ENCODE results near the gene PACSIN2.

Gene PACSIN2

GRCh38 chr22:42950281-42950680 is 64.7 kb downstream of the PACSIN2 start:
- no peak overlapping the region for H3K27ac ChIP-seq (ENCODE audit: low read depth, low read length)
- no peak overlapping the region for H3K9ac ChIP-seq (ENCODE audit: low read length in 5 of 5)
- H3K9me3 ChIP-seq (ENCODE audit: control insufficient read depth in 5 of 5, low read length in 5 of 5): no peaks in the 10 kb centered on the region
- H3K36me3 ChIP-seq (ENCODE audit: control insufficient read depth in 5 of 5, insufficient read depth in 5 of 5, low read length in 5 of 5): peaks cover 0 to 6% (median 0%) of the 10 kb centered on the region in 5 donors
- H3K4me1 ChIP-seq (ENCODE audit: control insufficient read depth in 5 of 5, insufficient read depth in 5 of 5, low read length in 5 of 5): peaks cover 0 to 44% (median 15%) of the 10 kb centered on the region in 5 donors
- H3K4me3 ChIP-seq (ENCODE audit: low read depth in 1 of 5, low read length in 5 of 5): no peak overlapping the region
- H3K27me3 ChIP-seq (ENCODE audit: control insufficient read depth in 5 of 5, insufficient read depth in 4 of 5, low read length in 5 of 5): no peaks in the 10 kb centered on the region

- peaks cover 0 to 6% (median 0%) of the 10 kb centered on the region in 5 donors for H3K36me3 ChIP-seq (ENCODE audit: control insufficient read depth in 5 of 5, insufficient read depth in 5 of 5, low read length in 5 of 5)
- H3K27ac ChIP-seq (ENCODE audit: low read depth, low read length): no peak overlapping the region
- peaks cover 0 to 45% (median 15%) of the 10 kb centered on the region in 5 donors for H3K4me1 ChIP-seq (ENCODE audit: control insufficient read depth in 5 of 5, insufficient read depth in 5 of 5, low read length in 5 of 5)
Measured at GRCh38 chr22:42949159-42949558, 65.8 kb downstream of the PACSIN2 start.

GRCh38 chr22:42948294-42948693 is 66.7 kb downstream of the PACSIN2 start:
- Histone ChIP-seq H3K9ac (ENCODE audit: low read length in 5 of 5) (no peak overlapping the region), H3K9me3 (ENCODE audit: control insufficient read depth in 5 of 5, low read length in 5 of 5) (no peaks in the 10 kb centered on the region), H3K27ac (ENCODE audit: low read depth, low read length) (no peak overlapping the region), H3K4me3 (ENCODE audit: low read depth in 1 of 5, low read length in 5 of 5) (no peak overlapping the region), H3K27me3 (ENCODE audit: control insufficient read depth in 5 of 5, insufficient read depth in 4 of 5, low read length in 5 of 5) (no peaks in the 10 kb centered on the region), H3K36me3 (ENCODE audit: control insufficient read depth in 5 of 5, insufficient read depth in 5 of 5, low read length in 5 of 5) (peaks cover 0 to 8% (median 0%) of the 10 kb centered on the region in 5 donors), H3K4me1 (ENCODE audit: control insufficient read depth in 5 of 5, insufficient read depth in 5 of 5, low read length in 5 of 5) (peaks cover 0 to 47% (median 15%) of the 10 kb centered on the region in 5 donors)

More at GRCh38 chr22:42949159-42949558, 65.8 kb downstream of the PACSIN2 start:
- Histone ChIP-seq H3K9ac (ENCODE audit: low read length in 5 of 5) (no peak overlapping the region), H3K4me3 (ENCODE audit: low read depth in 1 of 5, low read length in 5 of 5) (no peak overlapping the region), H3K9me3 (ENCODE audit: control insufficient read depth in 5 of 5, low read length in 5 of 5) (no peaks in the 10 kb centered on the region), H3K27me3 (ENCODE audit: control insufficient read depth in 5 of 5, insufficient read depth in 4 of 5, low read length in 5 of 5) (no peaks in the 10 kb centered on the region)

GRCh38 chr22:42947211-42947990 is 67.5 kb downstream of the PACSIN2 start:
- no peak overlapping the region for H3K27ac ChIP-seq (ENCODE audit: low read depth, low read length)
- no peaks in the 10 kb centered on the region for H3K27me3 ChIP-seq (ENCODE audit: control insufficient read depth in 5 of 5, insufficient read depth in 4 of 5, low read length in 5 of 5)
- no peaks in the 10 kb centered on the region for H3K9me3 ChIP-seq (ENCODE audit: control insufficient read depth in 5 of 5, low read length in 5 of 5)
- H3K4me3 ChIP-seq (ENCODE audit: low read depth in 1 of 5, low read length in 5 of 5): no peak overlapping the region
- H3K9ac ChIP-seq (ENCODE audit: low read length in 5 of 5): no peak overlapping the region
- peaks cover 0 to 49% (median 15%) of the 10 kb centered on the region in 5 donors for H3K4me1 ChIP-seq (ENCODE audit: control insufficient read depth in 5 of 5, insufficient read depth in 5 of 5, low read length in 5 of 5)
- peaks cover 0 to 8% (median 0%) of the 10 kb centered on the region in 5 donors for H3K36me3 ChIP-seq (ENCODE audit: control insufficient read depth in 5 of 5, insufficient read depth in 5 of 5, low read length in 5 of 5)

- Histone ChIP-seq H3K27me3 (ENCODE audit: control insufficient read depth in 5 of 5, insufficient read depth in 4 of 5, low read length in 5 of 5) (no peaks in the 10 kb centered on the region), H3K36me3 (ENCODE audit: control insufficient read depth in 5 of 5, insufficient read depth in 5 of 5, low read length in 5 of 5) (peaks cover 0 to 8% (median 0%) of the 10 kb centered on the region in 5 donors), H3K9me3 (ENCODE audit: control insufficient read depth in 5 of 5, low read length in 5 of 5) (no peaks in the 10 kb centered on the region), H3K27ac (ENCODE audit: low read depth, low read length) (no peak overlapping the region), H3K4me3 (ENCODE audit: low read depth in 1 of 5, low read length in 5 of 5) (no peak overlapping the region), H3K4me1 (ENCODE audit: control insufficient read depth in 5 of 5, insufficient read depth in 5 of 5, low read length in 5 of 5) (peaks cover 0 to 49% (median 15%) of the 10 kb centered on the region in 5 donors), H3K9ac (ENCODE audit: low read length in 5 of 5) (no peak overlapping the region)
Measured at GRCh38 chr22:42946546-42947198, 68.3 kb downstream of the PACSIN2 start.

- Histone ChIP-seq H3K9me3 (ENCODE audit: control insufficient read depth in 5 of 5, low read length in 5 of 5) (no peaks in the 10 kb centered on the region), H3K4me1 (ENCODE audit: control insufficient read depth in 5 of 5, insufficient read depth in 5 of 5, low read length in 5 of 5) (peaks cover 0 to 46% (median 15%) of the 10 kb centered on the region in 5 donors), H3K27ac (ENCODE audit: low read depth, low read length) (no peak overlapping the region), H3K4me3 (ENCODE audit: low read depth in 1 of 5, low read length in 5 of 5) (no peak overlapping the region), H3K27me3 (ENCODE audit: control insufficient read depth in 5 of 5, insufficient read depth in 4 of 5, low read length in 5 of 5) (no peaks in the 10 kb centered on the region), H3K9ac (ENCODE audit: low read length in 5 of 5) (no peak overlapping the region), H3K36me3 (ENCODE audit: control insufficient read depth in 5 of 5, insufficient read depth in 5 of 5, low read length in 5 of 5) (peaks cover 0 to 8% (median 0%) of the 10 kb centered on the region in 5 donors)
Measured at GRCh38 chr22:42945736-42946135, 69.2 kb downstream of the PACSIN2 start.

GRCh38 chr22:42945027-42945426 is 69.9 kb downstream of the PACSIN2 start:
- Histone ChIP-seq H3K27me3 (ENCODE audit: control insufficient read depth in 5 of 5, insufficient read depth in 4 of 5, low read length in 5 of 5) (no peaks in the 10 kb centered on the region), H3K27ac (ENCODE audit: low read depth, low read length) (no peak overlapping the region), H3K9me3 (ENCODE audit: control insufficient read depth in 5 of 5, low read length in 5 of 5) (no peaks in the 10 kb centered on the region), H3K9ac (ENCODE audit: low read length in 5 of 5) (no peak overlapping the region), H3K4me1 (ENCODE audit: control insufficient read depth in 5 of 5, insufficient read depth in 5 of 5, low read length in 5 of 5) (peaks cover 0 to 50% (median 16%) of the 10 kb centered on the region in 5 donors), H3K4me3 (ENCODE audit: low read depth in 1 of 5, low read length in 5 of 5) (no peak overlapping the region), H3K36me3 (ENCODE audit: control insufficient read depth in 5 of 5, insufficient read depth in 5 of 5, low read length in 5 of 5) (peaks cover 0 to 8% (median 0%) of the 10 kb centered on the region in 5 donors)

- H3K27me3 ChIP-seq (ENCODE audit: control insufficient read depth in 5 of 5, insufficient read depth in 4 of 5, low read length in 5 of 5): no peaks in the 10 kb centered on the region
- no peak overlapping the region for H3K4me3 ChIP-seq (ENCODE audit: low read depth in 1 of 5, low read length in 5 of 5)
- H3K9me3 ChIP-seq (ENCODE audit: control insufficient read depth in 5 of 5, low read length in 5 of 5): no peaks in the 10 kb centered on the region
- H3K36me3 ChIP-seq (ENCODE audit: control insufficient read depth in 5 of 5, insufficient read depth in 5 of 5, low read length in 5 of 5): peaks cover 0 to 8% (median 0%) of the 10 kb centered on the region in 5 donors
- no peak overlapping the region for H3K27ac ChIP-seq (ENCODE audit: low read depth, low read length)
- peaks cover 4 to 54% (median 16%) of the 10 kb centered on the region in 5 donors for H3K4me1 ChIP-seq (ENCODE audit: control insufficient read depth in 5 of 5, insufficient read depth in 5 of 5, low read length in 5 of 5)
- no peak overlapping the region for H3K9ac ChIP-seq (ENCODE audit: low read length in 5 of 5)
Measured at GRCh38 chr22:42944409-42944808, 70.5 kb downstream of the PACSIN2 start.

- no peak overlapping the region for H3K27ac ChIP-seq (ENCODE audit: low read depth, low read length)
- H3K4me3 ChIP-seq (ENCODE audit: low read depth in 1 of 5, low read length in 5 of 5): no peak overlapping the region
- H3K27me3 ChIP-seq (ENCODE audit: control insufficient read depth in 5 of 5, insufficient read depth in 4 of 5, low read length in 5 of 5): no peaks in the 10 kb centered on the region
- peaks cover 8 to 54% (median 14%) of the 10 kb centered on the region in 5 donors for H3K4me1 ChIP-seq (ENCODE audit: control insufficient read depth in 5 of 5, insufficient read depth in 5 of 5, low read length in 5 of 5)
- H3K36me3 ChIP-seq (ENCODE audit: control insufficient read depth in 5 of 5, insufficient read depth in 5 of 5, low read length in 5 of 5): peaks cover 0 to 8% (median 0%) of the 10 kb centered on the region in 5 donors
- H3K9me3 ChIP-seq (ENCODE audit: control insufficient read depth in 5 of 5, low read length in 5 of 5): no peaks in the 10 kb centered on the region
- H3K9ac ChIP-seq (ENCODE audit: low read length in 5 of 5): no peak overlapping the region
Measured at GRCh38 chr22:42943981-42944380, 71.0 kb downstream of the PACSIN2 start.

GRCh38 chr22:42942351-42942750 is 72.6 kb downstream of the PACSIN2 start:
- H3K4me1 ChIP-seq (ENCODE audit: control insufficient read depth in 5 of 5, insufficient read depth in 5 of 5, low read length in 5 of 5): peaks cover 13 to 61% (median 21%) of the 10 kb centered on the region in 5 donors
- no peak overlapping the region for H3K27ac ChIP-seq (ENCODE audit: low read depth, low read length)

More at GRCh38 chr22:42942351-42942750, 72.6 kb downstream of the PACSIN2 start:
- H3K4me3 ChIP-seq (ENCODE audit: low read depth in 1 of 5, low read length in 5 of 5): no peak overlapping the region
- H3K27me3 ChIP-seq (ENCODE audit: control insufficient read depth in 5 of 5, insufficient read depth in 4 of 5, low read length in 5 of 5): no peaks in the 10 kb centered on the region
- no peaks in the 10 kb centered on the region for H3K9me3 ChIP-seq (ENCODE audit: control insufficient read depth in 5 of 5, low read length in 5 of 5)
- peaks cover 0 to 8% (median 0%) of the 10 kb centered on the region in 5 donors for H3K36me3 ChIP-seq (ENCODE audit: control insufficient read depth in 5 of 5, insufficient read depth in 5 of 5, low read length in 5 of 5)
- H3K9ac ChIP-seq (ENCODE audit: low read length in 5 of 5): no peak overlapping the region

Data from subcutaneous abdominal adipose tissue (tissue), 5 donors.